Muscle layer of colon (tissue), 2 donors: Measurements from ENCODE around the gene CLECL1.

Experiments used
- H3K27ac ChIP-seq: one replicate; pipeline ENCODE4 v1.7.0; 2013; ENCODE audit warnings: low read depth, mild to moderate bottlenecking, low read length, moderate library complexity
- H3K27me3 ChIP-seq, 2 donors: one replicate each; pipeline ENCODE4 v1.7.0; 2013; ENCODE audit warnings: low read length in 2 of 2, mild to moderate bottlenecking in 2 of 2; ENCODE audit not compliant: insufficient read depth in 2 of 2, control insufficient read depth in 1 of 2
- H3K36me3 ChIP-seq: one replicate; pipeline ENCODE4 v1.7.0; 2013; ENCODE audit warnings: mild to moderate bottlenecking, low read length; ENCODE audit not compliant: insufficient read depth
- H3K4me1 ChIP-seq: one replicate; pipeline ENCODE4 v1.7.0; 2013; ENCODE audit warnings: mild to moderate bottlenecking, low read length; ENCODE audit not compliant: insufficient read depth
- H3K4me3 ChIP-seq, 2 donors: one replicate each; pipeline ENCODE4 v1.7.0; 2013; ENCODE audit warnings: low read length in 2 of 2, low read depth in 1 of 2, mild to moderate bottlenecking in 1 of 2, moderate library complexity in 1 of 2
- H3K9ac ChIP-seq: one replicate; pipeline ENCODE4 v1.7.0; 2013; ENCODE audit warnings: low read length
- H3K9me3 ChIP-seq: one replicate; pipeline ENCODE4 v1.7.0; 2013; ENCODE audit warnings: mild to moderate bottlenecking, low read length
- donor health status: abdominal sarcoma.
- donor health status: Adenocarcinoma of cecum.

CLECL1 gene

GRCh38 chr12:9757433-9758025 lies 24.6 kb upstream of the CLECL1 start:
- Histone ChIP-seq H3K9ac (no peak overlapping the region), H3K36me3 (no peaks in the 10 kb centered on the region), H3K27me3 (no peaks in the 10 kb centered on the region), H3K27ac (no peak overlapping the region), H3K9me3 (no peaks in the 10 kb centered on the region), H3K4me1 (no peaks in the 10 kb centered on the region), H3K4me3 (no peak overlapping the region)

GRCh38 chr12:9756706-9757105 lies 23.8 kb upstream of the CLECL1 start:
- Histone ChIP-seq H3K36me3 (no peaks in the 10 kb centered on the region), H3K4me1 (no peaks in the 10 kb centered on the region), H3K4me3 (no peak overlapping the region), H3K9ac (no peak overlapping the region), H3K27ac (no peak overlapping the region), H3K9me3 (no peaks in the 10 kb centered on the region), H3K27me3 (no peaks in the 10 kb centered on the region)

- Histone ChIP-seq H3K9ac (no peak overlapping the region), H3K27ac (no peak overlapping the region), H3K36me3 (no peaks in the 10 kb centered on the region), H3K9me3 (no peaks in the 10 kb centered on the region), H3K4me1 (no peaks in the 10 kb centered on the region), H3K27me3 (no peaks in the 10 kb centered on the region), H3K4me3 (no peak overlapping the region)
Observed at GRCh38 chr12:9756170-9756569, 23.3 kb upstream of the CLECL1 start.

GRCh38 chr12:9755567-9755966 lies 22.7 kb upstream of the CLECL1 start:
- Histone ChIP-seq H3K27ac (no peak overlapping the region), H3K9me3 (no peaks in the 10 kb centered on the region), H3K9ac (no peak overlapping the region), H3K36me3 (no peaks in the 10 kb centered on the region), H3K4me1 (no peaks in the 10 kb centered on the region), H3K4me3 (no peak overlapping the region), H3K27me3 (no peaks in the 10 kb centered on the region)

GRCh38 chr12:9755035-9755434 lies 22.1 kb upstream of the CLECL1 start:
- H3K27me3 ChIP-seq: no peaks in the 10 kb centered on the region
- H3K9ac ChIP-seq: no peak overlapping the region
- H3K36me3 ChIP-seq: no peaks in the 10 kb centered on the region
- H3K4me1 ChIP-seq: no peaks in the 10 kb centered on the region
- H3K4me3 ChIP-seq: no peak overlapping the region
- H3K9me3 ChIP-seq: no peaks in the 10 kb centered on the region
- no peak overlapping the region for H3K27ac ChIP-seq

- Histone ChIP-seq H3K4me1 (no peaks in the 10 kb centered on the region), H3K9ac (no peak overlapping the region), H3K9me3 (no peaks in the 10 kb centered on the region), H3K4me3 (no peak overlapping the region), H3K36me3 (no peaks in the 10 kb centered on the region), H3K27ac (no peak overlapping the region), H3K27me3 (no peaks in the 10 kb centered on the region)
Observed at GRCh38 chr12:9754099-9754927, 21.4 kb upstream of the CLECL1 start.

- H3K36me3 ChIP-seq: no peaks in the 10 kb centered on the region
- no peak overlapping the region for H3K27ac ChIP-seq
- no peaks in the 10 kb centered on the region for H3K27me3 ChIP-seq
- H3K9ac ChIP-seq: no peak overlapping the region
- no peaks in the 10 kb centered on the region for H3K9me3 ChIP-seq
- H3K4me3 ChIP-seq: no peak overlapping the region
- H3K4me1 ChIP-seq: no peaks in the 10 kb centered on the region
Observed at GRCh38 chr12:9753498-9753897, 20.6 kb upstream of the CLECL1 start.

- Histone ChIP-seq H3K4me3 (no peak overlapping the region), H3K36me3 (no peaks in the 10 kb centered on the region), H3K4me1 (no peaks in the 10 kb centered on the region), H3K9ac (no peak overlapping the region), H3K9me3 (no peaks in the 10 kb centered on the region), H3K27me3 (no peaks in the 10 kb centered on the region), H3K27ac (no peak overlapping the region)
Observed at GRCh38 chr12:9753073-9753472, 20.2 kb upstream of the CLECL1 start.

GRCh38 chr12:9752145-9752933 lies 19.4 kb upstream of the CLECL1 start:
- Histone ChIP-seq H3K4me1 (no peaks in the 10 kb centered on the region), H3K27ac (no peak overlapping the region)

GRCh38 chr12:9751204-9752144 lies 18.6 kb upstream of the CLECL1 start:
- H3K4me3 ChIP-seq: no peak overlapping the region
- no peak overlapping the region for H3K9ac ChIP-seq

More at GRCh38 chr12:9752145-9752933, 19.4 kb upstream of the CLECL1 start:
- Histone ChIP-seq H3K4me3 (no peak overlapping the region), H3K9ac (no peak overlapping the region), H3K9me3 (no peaks in the 10 kb centered on the region), H3K36me3 (no peaks in the 10 kb centered on the region), H3K27me3 (no peaks in the 10 kb centered on the region)

More at GRCh38 chr12:9751204-9752144, 18.6 kb upstream of the CLECL1 start:
- no peaks in the 10 kb centered on the region for H3K36me3 ChIP-seq
- no peaks in the 10 kb centered on the region for H3K4me1 ChIP-seq
- no peaks in the 10 kb centered on the region for H3K9me3 ChIP-seq
- no peaks in the 10 kb centered on the region for H3K27me3 ChIP-seq
- no peak overlapping the region for H3K27ac ChIP-seq
